Thoracic aorta (tissue), 2 donors: ENCODE data around the gene C20orf202. TPM values are rescaled to one million over a fixed set of nuclear protein-coding genes. Genes with fewer than 3 reads are reported as not detected.

Experiments
- ATAC-seq: fragments of 150-250 bp; one replicate; pipeline ENCODE4 v1.8.0; 2017; ENCODE audit warnings: low read depth; ENCODE audit not compliant: insufficient number of reproducible peaks, low FRiP score
- DNase-seq: peaks from one replicate; pipeline ENCODE4 v3.0.0-alpha.2; 2020; ENCODE audit warnings: low spot score
- H3K27ac ChIP-seq, 2 donors: fragments of 200-600 bp; sonication (generic); 1 replicate in 1 of 2; 2 replicates in 1 of 2; pipeline ENCODE4 v1.5.1; 2016; ENCODE audit warnings: mild to moderate bottlenecking in 2 of 2, moderate library complexity in 2 of 2
- H3K27me3 ChIP-seq: fragments of 200-600 bp; sonication (generic); replicated peaks from 2 replicates; pipeline ENCODE4 v1.6.0; 2016; ENCODE audit warnings: mild to moderate bottlenecking; ENCODE audit not compliant: insufficient read depth
- H3K36me3 ChIP-seq: fragments of 200-600 bp; sonication (generic); one replicate; pipeline ENCODE4 v1.5.1; 2016
- H3K4me1 ChIP-seq, 2 donors: fragments of 200-600 bp; sonication (generic); 1 replicate in 1 of 2; 2 replicates in 1 of 2; pipeline versions ENCODE4 v1.5.1 to v1.6.0; 2016; ENCODE audit warnings: low read depth in 2 of 2, mild to moderate bottlenecking in 1 of 2; ENCODE audit not compliant: control insufficient read depth in 1 of 2
- H3K4me3 ChIP-seq: fragments of 200-600 bp; sonication (generic); 2 replicates; pipeline ENCODE4 v1.5.1; 2016; ENCODE audit warnings: mild to moderate bottlenecking
- H3K9me3 ChIP-seq: fragments of 200-600 bp; sonication (generic); 2 replicates; pipeline ENCODE4 v1.5.1; 2016
- CTCF ChIP-seq: fragments of 200-600 bp; sonication (generic); IDR thresholded peaks from one replicate; pipeline ENCODE4 v1.5.1; 2019; ENCODE audit warnings: antibody characterized with exemption
- total RNA-seq, 2 donors: library from RNA; depleted of rRNA; stranded (reverse); fragments of >200 nt; gene quantifications; one replicate each; pipeline versions ENCODE4 v1.1.0 to v1.2.3, GENCODE V29; 2016

The C20orf202 gene
- total RNA-seq, 2 donors from 2014 or later, result 1.7 TPM; not detected in 1

DNA sequence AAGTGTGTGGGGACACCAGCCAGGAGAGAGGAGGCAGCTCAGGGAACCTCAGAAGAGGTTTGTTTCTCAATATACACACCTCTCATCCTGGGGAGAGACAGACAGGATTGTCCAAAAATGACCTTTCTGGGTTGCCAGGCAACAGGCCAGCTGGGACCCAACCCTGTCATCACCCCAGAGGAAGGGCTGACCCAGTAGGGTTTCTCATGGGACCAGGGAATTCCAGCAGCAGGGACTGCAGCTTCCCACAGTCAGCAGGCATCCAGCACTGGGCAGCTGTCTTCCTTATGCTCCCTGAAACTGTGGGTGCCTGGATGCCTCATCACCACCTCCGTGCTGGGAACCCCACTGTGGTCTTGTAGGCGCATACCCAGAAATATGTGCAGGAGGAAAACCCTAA lies 1.3 kb downstream of the C20orf202 start:
- no peak for TF ChIP-seq CTCF
- no peaks in the 10 kb centered on the region for H3K9me3 ChIP-seq
- H3K27me3 ChIP-seq, result no peaks in the 10 kb centered on the region
- no peak for ATAC-seq
- no peaks in the 10 kb centered on the region for H3K4me1 ChIP-seq
- no peaks in the 10 kb centered on the region for H3K36me3 ChIP-seq
- DNase-seq, result no peak
- no peak overlapping the region for H3K27ac ChIP-seq
- no peak overlapping the region for H3K4me3 ChIP-seq

DNA sequence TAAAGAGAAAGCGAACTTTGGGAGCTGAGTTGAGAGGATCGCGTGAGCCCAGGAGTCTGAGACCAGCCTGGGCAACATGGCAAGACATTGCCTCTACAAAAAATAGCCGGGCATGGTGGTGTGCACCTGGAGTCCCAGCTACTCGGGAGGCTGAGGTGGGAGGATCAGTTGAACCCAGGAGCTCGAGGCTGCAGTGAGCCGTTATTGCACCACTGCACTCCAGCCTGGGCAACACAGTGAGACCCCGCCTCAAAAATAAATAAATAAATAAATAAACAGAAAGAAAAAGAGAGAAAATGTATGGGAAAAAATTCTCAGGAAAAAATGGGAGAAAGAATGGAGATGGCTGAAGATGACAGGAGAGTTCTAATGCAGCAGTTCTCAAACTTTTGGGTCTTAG lies 2.5 kb downstream of the C20orf202 start:
- ATAC-seq (no peak), DNase-seq (no peak)
- no peak overlapping the region for H3K27ac ChIP-seq
- H3K36me3 ChIP-seq, result no peaks in the 10 kb centered on the region
- H3K4me3 ChIP-seq, result no peak overlapping the region
- TF ChIP-seq CTCF, result no peak
- H3K27me3 ChIP-seq, result no peaks in the 10 kb centered on the region
- H3K4me1 ChIP-seq, result no peaks in the 10 kb centered on the region
- no peaks in the 10 kb centered on the region for H3K9me3 ChIP-seq

DNA sequence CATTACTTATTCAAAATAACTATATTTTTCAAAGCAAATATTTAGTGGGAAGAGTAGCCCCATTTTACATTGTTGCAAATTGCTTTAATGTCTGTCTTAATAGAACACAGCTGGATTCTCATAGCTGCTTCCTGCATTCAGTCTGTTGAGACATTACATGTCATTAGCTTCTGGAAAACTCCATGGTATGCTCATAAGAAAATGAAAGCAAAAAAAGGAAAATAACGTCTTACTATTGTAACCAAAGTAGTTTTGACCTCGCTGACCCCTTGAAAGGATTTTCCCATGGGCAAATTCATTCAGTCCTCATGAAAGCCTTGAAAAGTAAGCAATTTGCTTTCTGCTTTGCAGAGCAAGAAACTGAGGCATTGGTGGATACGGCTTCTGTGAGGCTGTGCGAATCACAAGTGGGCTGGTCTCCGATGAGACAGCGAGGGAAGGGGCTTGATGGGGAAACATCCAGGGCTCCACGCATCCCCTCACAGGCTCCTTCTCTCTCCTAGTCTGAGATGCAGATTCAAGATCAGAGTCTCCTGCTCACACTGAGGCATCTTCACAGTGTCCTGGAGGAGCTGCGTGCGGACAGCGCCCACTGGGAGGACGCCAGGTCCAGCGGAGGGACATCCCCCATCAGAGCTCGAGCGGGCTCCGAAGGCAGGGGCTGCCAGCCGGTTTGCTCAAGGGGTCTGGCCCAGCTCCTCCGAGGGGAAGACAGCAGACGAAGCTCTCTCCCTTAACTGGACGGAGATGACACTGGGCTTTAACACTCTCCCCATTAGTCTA lies 3.3 kb downstream of the C20orf202 start:
- H3K9me3 ChIP-seq, result no peaks in the 10 kb centered on the region
- ATAC-seq, result no peak
- no peak overlapping the region for H3K4me3 ChIP-seq
- no peaks in the 10 kb centered on the region for H3K4me1 ChIP-seq
- TF ChIP-seq CTCF, result no peak
- no peaks in the 10 kb centered on the region for H3K36me3 ChIP-seq
- H3K27me3 ChIP-seq, result no peaks in the 10 kb centered on the region
- H3K27ac ChIP-seq, result no peak overlapping the region
- no peak for DNase-seq

DNA sequence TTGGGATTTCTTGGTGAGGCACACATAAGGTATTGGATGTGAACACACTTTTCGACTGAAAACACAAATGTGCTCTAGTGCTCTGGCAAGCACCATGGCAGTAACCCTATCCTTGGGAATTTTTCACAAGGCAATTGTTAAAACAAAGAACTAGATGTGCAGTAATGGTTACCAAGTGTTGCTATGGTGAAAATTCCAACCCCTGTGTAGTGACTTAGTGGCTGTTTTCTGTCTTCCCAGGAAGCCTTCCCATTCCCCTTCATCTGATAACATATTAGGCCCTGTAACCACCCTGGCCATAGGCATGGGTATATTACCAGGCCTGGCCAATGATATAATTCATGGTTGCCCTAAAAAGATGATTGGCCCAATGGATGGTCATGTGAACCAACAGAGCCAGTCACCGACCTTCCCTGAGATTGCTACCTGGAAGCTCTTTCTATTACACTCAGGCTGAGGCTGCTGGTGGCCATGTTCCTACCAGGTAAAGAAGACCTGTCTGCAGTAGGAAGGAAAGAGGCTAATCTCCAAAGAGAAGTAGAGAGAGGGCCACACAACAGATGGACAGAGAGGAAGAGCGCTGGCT lies 4.1 kb downstream of the C20orf202 start:
- H3K27me3 ChIP-seq, result no peaks in the 10 kb centered on the region
- H3K4me3 ChIP-seq, result no peak overlapping the region
- H3K36me3 ChIP-seq, result no peaks in the 10 kb centered on the region
- ATAC-seq, result no peak
- H3K27ac ChIP-seq, result no peak overlapping the region
- H3K4me1 ChIP-seq, result no peaks in the 10 kb centered on the region
- H3K9me3 ChIP-seq, result no peaks in the 10 kb centered on the region
- DNase-seq, result no peak
- no peak for TF ChIP-seq CTCF

- no peak for TF ChIP-seq CTCF
- H3K4me1 ChIP-seq, result no peaks in the 10 kb centered on the region
- H3K4me3 ChIP-seq, result no peak overlapping the region
- DNase-seq (no peak), ATAC-seq (no peak)
- no peaks in the 10 kb centered on the region for H3K36me3 ChIP-seq
- no peak overlapping the region for H3K27ac ChIP-seq
- no peaks in the 10 kb centered on the region for H3K9me3 ChIP-seq
- H3K27me3 ChIP-seq, result no peaks in the 10 kb centered on the region
Observed at GRCh38 chr20:1209447-1210387, 6.5 kb downstream of the C20orf202 start.
